ENCODE results near the gene GTSE1.

The GTSE1 gene

DNA sequence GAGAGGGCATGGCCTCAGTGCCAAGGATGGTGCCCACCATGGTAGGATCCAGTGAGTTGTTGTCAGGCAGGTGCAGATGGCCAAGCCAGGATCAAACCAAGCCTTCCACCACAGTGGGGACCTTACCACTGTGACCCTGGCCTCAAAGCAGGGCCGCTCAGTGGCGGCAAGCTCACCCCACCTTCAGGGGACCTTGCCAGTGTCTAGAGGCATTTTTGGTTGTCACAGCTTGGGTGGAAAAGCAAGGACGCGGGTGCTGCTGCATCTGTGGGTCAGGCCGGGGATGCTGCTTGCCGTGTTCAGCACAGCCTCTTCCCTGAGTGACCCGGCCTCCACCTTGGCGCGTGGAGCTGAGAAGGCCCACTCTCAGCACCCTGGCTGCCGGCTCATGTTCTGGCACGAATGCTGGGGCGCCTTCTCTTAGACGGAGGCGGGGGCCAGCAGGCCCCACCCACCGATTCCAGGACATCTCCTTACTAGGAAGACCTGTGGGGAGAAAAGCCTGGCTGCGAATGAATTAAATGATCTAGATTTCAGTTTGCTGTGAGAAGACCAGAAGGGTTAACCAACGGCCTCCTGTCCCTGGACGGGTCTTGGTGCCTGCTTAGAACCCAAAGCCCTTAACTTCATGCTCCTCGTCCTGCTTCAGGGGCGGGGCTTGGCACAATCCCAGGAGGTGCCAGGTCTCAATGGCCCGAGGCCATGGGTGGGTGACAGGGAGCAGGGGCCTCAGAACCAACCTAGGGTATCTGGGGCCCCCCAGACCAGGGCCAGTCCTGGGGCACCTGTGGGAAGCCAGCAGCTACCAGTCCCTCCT, 57.7 kb downstream of the GTSE1 start:
- DNase-seq = no peak

DNA sequence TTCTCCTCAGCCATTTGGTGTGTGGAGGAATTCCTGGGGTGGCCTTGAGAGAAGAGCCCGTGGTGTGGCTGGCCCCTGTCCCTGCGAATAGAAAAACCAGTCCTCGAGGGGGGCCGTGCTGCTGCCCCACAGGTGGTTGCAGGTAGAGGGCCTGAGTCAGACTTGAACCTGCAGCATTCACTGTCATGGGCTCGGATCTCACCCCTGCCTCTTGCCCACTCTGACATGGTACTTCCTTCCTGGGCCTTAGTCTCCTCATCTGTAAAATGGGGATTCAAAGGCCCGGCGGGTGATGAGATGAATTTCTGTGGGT, 58.3 kb downstream of the GTSE1 start:
- DNase-seq = no peak

DNA sequence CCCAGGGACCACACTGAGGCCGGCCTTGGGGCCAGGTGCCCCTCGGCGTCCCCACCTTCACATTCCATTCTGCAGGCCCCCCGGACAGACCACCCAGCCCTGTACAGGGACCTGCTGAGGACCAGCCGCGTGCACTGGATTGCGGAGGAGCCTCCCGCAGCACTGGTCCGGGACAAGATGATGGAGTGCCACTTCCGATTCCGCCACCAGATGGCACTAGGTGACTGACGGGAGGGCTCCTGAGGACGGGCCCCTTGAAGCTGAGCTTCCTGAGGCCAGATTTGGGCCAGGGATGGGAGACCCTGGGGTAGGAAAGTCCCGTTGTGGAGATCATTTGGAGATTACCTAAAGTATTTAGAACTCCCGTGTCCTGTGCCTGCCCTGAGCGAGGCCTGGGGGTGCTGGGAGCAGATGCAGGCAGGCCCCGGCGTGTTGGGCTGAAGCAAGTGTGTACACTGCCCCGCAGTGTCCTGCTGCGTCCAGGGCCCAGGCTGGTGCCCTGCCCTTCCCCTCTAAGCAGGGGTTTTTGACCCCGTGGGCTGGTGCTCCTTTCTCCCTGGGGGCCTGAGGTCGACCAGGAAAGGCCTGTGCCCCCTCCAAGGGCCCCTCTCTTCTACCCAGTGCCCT, 58.8 kb downstream of the GTSE1 start:
- peak; percentile 65 for DNase-seq

- DNase-seq = no peak
These were observed 59.4 kb downstream of the GTSE1 start for GRCh38 chr22:46355996-46356471.

DNA sequence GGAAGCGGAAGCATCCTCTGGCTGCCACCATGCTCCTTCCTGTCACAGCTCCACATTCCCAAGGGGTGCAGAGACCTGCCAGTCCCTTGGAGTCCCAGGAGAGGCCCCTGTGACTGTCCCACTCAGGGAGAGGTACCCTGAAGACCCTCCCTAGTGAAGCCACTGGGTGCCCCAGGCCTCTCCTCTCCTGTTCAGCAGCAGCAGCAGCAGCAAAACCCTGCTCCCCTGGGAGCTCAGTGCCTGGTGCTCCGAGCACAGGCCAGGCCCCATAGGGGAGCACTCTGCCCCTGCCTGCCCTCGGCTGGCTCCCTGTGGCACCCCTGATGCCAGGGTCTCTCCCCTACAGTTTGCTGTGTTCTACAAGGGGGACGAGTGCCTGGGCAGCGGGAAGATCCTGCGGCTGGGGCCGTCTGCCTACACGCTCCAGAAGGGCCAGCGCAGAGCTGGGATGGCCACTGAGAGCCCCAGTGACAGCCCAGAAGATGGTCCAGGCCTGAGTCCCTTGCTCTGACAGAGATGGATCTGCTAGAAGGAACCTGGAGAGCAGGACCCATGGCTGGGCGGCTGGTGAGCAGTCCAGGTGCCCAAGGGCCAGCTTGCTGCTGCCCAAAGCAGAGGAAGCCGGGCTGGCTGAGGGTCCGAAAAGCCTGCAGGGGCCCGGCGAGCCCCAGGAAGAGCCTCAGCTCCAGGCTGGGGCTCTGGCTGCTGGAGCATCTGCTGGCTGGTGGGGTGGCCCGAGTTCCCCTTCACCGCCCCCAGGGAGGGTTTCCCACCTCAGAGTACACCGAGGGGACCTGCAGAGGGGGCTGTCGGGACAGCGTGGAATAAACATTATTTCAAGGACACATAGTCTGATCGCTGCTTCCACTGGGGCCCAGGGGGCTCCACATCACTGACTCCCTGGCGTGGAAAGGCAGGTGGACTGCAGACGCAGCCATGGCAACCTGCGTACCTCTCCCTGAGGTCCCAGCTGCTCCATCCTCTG, 60.1 kb downstream of the GTSE1 start:
- no peak for DNase-seq

- no peak for DNase-seq
These were observed 61.2 kb downstream of the GTSE1 start for GRCh38 chr22:46357711-46358520.

DNA sequence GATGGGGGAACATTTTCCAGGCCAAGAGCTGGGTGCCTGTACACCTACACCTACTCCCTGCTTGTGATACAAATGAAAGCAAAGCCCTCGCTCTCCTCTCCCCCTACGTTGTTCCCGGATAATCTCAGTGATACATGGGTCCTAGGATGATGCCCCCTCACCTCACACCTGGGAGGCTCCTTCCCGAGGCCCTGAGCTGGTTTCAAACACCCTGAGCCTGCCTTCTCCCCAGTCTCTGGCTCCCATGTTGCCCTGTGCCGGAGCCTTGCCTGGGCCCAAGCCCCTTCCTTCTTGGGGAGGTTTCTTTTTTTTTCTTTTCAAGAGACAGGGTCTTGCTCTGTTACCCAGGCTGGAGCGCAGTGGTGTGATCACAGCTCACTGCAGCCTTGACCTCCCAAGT, 62.1 kb downstream of the GTSE1 start:
- no peak for DNase-seq

GRCh38 chr22:46359362-46359761, 62.7 kb downstream of the GTSE1 start:
- DNase-seq = no peak

DNA sequence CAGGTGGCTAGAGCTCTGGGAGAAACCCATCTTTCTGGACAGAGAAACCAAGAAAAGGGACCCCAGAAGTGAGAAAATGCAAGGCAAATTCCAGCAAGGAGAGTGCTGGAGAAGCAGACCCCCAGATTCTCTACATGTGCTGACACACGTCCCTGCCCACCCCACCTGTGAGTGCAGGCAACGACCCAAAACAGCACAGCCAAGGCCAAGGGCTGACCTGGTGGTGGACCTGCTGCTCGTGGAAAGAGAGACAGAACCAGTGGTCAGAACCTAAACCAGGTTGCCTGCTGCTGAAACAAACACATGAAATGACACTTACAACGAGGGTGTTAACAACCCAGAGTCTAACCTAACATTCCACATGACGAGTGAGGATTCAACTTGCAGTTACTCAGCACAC, 63.4 kb downstream of the GTSE1 start:
- DNase-seq = no peak

DNA sequence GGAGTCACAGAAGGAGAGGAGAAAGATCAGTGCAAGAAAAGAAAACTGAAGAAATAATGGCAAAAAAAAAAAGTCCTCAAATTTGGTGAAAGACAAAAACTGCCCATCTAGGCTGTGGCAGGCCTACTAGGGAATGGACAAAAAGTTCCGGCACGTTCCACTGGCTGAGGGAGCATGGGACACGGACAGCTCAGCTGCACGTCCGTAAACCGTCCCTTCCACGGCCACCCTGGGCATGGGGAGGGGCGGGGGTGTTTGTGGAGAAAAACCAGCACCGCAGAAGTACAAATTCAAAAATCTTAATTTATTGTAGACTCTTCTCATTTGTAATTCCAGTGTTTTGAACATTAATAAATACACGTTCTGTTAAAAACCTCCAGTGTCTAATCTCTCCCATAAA, 64.2 kb downstream of the GTSE1 start:
- no peak for DNase-seq

- no peak for DNase-seq
These were observed 65.1 kb downstream of the GTSE1 start for GRCh38 chr22:46361826-46362202.

GRCh38 chr22:46362203-46362933, 65.7 kb downstream of the GTSE1 start:
- no peak for DNase-seq

DNA sequence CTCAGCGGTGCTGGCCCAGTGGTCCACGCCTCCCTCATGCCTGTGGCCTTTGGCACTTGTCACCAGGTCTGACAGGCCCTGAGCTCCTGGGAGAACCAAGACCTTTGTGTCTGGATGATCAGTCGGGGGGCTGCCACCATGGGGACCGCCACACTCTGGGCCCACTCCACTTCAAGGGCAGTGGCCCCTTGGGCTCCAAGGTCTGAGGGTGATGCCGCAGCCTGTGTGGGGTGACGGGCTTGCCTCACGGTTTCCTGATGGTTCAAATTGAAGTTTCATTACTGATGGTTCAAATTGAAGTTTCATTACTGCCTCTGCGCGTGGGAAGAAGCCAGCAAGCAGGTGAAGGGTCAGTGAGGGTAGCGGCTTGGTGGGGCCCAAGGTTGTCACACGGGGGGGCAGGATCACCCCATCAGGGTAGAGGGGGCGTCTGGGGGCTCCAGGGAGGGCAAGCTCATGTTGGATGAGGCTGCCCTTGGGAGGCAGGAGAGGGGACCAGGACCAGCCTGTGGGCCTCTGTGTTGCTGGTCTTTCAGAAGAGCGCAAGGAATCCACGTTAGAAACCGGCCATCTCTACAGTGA, 66.4 kb downstream of the GTSE1 start:
- DNase-seq = no peak

GRCh38 chr22:46363611-46364321, 67.1 kb downstream of the GTSE1 start:
- no peak for DNase-seq

DNA sequence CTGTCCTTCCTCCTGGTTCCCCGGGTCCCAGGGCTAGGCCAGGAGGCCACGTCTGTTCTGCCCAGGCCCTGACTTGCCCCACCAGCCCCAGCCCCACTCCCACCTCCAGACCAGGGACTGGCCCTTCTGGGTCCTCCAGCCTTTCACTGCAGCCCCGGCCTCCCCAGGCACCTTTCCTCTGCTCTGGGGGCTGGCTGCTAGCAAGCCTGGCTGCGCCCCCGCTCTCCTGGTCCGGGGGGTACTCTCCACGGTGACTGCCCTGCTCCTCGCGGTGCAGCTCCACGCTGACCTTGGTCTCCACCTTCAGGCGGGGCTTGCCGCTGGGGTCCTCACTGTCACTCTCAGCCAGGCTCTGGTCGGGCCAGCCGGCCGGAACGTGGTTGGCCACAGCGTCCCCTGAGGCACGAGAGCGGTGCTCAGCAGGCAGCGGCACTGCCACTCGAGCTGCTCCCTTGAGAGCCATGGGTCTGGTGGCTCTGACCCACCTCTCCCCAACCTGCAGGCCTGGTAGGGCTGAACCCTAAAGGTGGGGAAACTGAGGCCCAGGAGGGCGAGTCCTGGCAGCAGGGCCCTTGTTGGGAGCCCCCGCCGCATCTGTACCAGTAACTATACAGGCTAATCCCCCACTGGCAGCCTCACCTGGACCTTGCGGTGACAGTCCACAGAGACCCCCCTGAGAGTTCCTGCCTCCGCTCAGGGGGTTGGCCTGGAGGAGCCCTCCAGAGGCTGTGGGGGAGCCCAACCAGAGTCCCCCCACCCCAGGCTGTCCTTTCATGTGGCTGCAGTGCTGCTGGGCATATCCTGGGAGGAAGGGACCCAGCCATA, 67.9 kb downstream of the GTSE1 start:
- DNase-seq = no peak

GRCh38 chr22:46365166-46365624, 68.5 kb downstream of the GTSE1 start:
- DNase-seq = no peak

DNA sequence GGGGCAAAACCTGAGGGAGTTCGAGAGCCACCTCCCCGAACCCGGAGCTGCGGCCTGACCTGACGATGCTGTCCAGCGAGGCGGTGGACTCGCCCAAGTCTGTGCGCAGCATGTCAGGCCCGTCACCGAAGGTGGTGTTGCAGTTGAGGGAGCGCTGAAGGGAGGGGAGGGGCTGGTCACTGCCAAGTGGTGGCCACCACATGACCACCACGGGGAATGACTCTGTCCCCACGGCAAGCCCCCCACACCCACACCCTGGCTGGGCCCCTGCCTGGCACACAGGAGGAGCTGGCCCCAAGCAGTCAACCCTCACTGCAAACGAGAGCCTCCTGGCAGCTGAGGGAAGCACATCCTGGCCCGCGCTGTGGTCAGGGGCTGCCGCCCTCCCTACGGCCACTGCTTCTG, 69.7 kb downstream of the GTSE1 start:
- DNase-seq = no peak

GRCh38 chr22:46366801-46367706, 70.4 kb downstream of the GTSE1 start:
- DNase-seq = no peak

All from OCI-M1 (cell line).